H1 (cell line): ENCODE data around the gene NRP2. TPM values are rescaled to one million over a fixed set of nuclear protein-coding genes. Genes with fewer than 3 reads are reported as not detected.
A peak's percentile ranks its signal among the peaks of the same experiment; 100 is the strongest.

Experiments
- CHD2 ChIP-seq: IDR thresholded peaks from 2 replicates; pipeline ENCODE4 v1.6.1; 2012; ENCODE audit warnings: low read length, improper control_type of control experiment
- CREB1 ChIP-seq: IDR thresholded peaks from 2 replicates; pipeline ENCODE4 v1.6.1; 2012; ENCODE audit warnings: inconsistent platforms
- GABPA ChIP-seq: IDR thresholded peaks from 2 replicates; pipeline ENCODE4 v1.6.1; 2011; ENCODE audit warnings: mild to moderate bottlenecking, low read length, moderate library complexity, borderline replicate concordance; ENCODE audit not compliant: insufficient read depth
- HDAC6 ChIP-seq: IDR thresholded peaks from one replicate; pipeline ENCODE4 v1.7.1; 2012; ENCODE audit warnings: low read depth, mild to moderate bottlenecking, inconsistent platforms, low read length, moderate library complexity
- KDM4A ChIP-seq: IDR thresholded peaks from one replicate; pipeline ENCODE4 v1.7.1; 2012; ENCODE audit warnings: low read depth, mild to moderate bottlenecking, moderate library complexity, low read length, inconsistent platforms; ENCODE audit not compliant: severe bottlenecking
- NRF1 ChIP-seq: IDR thresholded peaks from 2 replicates; pipeline ENCODE4 v1.6.1; 2011; ENCODE audit warnings: mild to moderate bottlenecking, low read depth, low read length, improper control_type of control experiment
- POLR2A ChIP-seq, 2 experiments: IDR thresholded peaks; 1 replicate in 1 of 2; 2 replicates in 1 of 2; pipeline ENCODE4 v1.6.1; 2011; ENCODE audit warnings: low read depth in 2 of 2, low read length in 2 of 2, mild to moderate bottlenecking in 2 of 2; ENCODE audit errors: control extremely low read depth in 1 of 2
- POU5F1 ChIP-seq: IDR thresholded peaks from 2 replicates; pipeline ENCODE4 v1.6.1; 2011; ENCODE audit warnings: low read depth, mild to moderate bottlenecking, low read length, moderate library complexity
- RBBP5 ChIP-seq: IDR thresholded peaks from 2 replicates; pipeline ENCODE4 v1.7.1; 2012; ENCODE audit warnings: low read depth, mild to moderate bottlenecking, inconsistent platforms, low read length, moderate library complexity, borderline replicate concordance
- RFX5 ChIP-seq: IDR thresholded peaks from 2 replicates; pipeline ENCODE4 v1.6.1; 2011; ENCODE audit warnings: low read depth, low read length, improper control_type of control experiment, borderline replicate concordance
- RNF2 ChIP-seq: fragments of 200-900, 300-1000 bp; sonication (generic); IDR thresholded peaks from 2 replicates; pipeline ENCODE4 v1.7.1; 2016; ENCODE audit warnings: borderline replicate concordance, low read depth, mild to moderate bottlenecking, antibody characterized with exemption, low read length; ENCODE audit not compliant: poor library complexity, severe bottlenecking; ENCODE audit errors: missing control alignments
- SIN3A ChIP-seq, 2 experiments: IDR thresholded peaks in 1 of 2; conservative IDR thresholded peaks in 1 of 2; 2 replicates each; pipeline ENCODE4 v1.6.1; 2011 to 2012; ENCODE audit warnings: low read length in 2 of 2, improper control_type of control experiment in 1 of 2, low read depth in 1 of 2, mild to moderate bottlenecking in 1 of 2
- SIX5 ChIP-seq: IDR thresholded peaks from 2 replicates; pipeline ENCODE4 v1.6.1; 2011; ENCODE audit warnings: mild to moderate bottlenecking, low read depth, low read length
- SP1 ChIP-seq: IDR thresholded peaks from 2 replicates; pipeline ENCODE4 v1.6.1; 2011; ENCODE audit warnings: low read depth, low read length
- SP4 ChIP-seq: IDR thresholded peaks from 2 replicates; pipeline ENCODE4 v1.6.1; 2012; ENCODE audit warnings: low read length, inconsistent platforms
- polyA plus RNA-seq, 7 experiments: library from polyadenylated mRNA; depleted of rRNA in 3 of 7; stranded (reverse) in 5 of 7; unstranded in 2 of 7; fragments of >200 nt in 5 of 7; fragments of 200-250 nt in 2 of 7; gene quantifications; 1 replicate in 5 of 7; 2 replicates in 1 of 7; 4 replicates in 1 of 7; pipeline versions ENCODE4 v1.2.1 to v1.2.3, GENCODE V29; 2011 to 2013; ENCODE audit warnings: missing spikeins in 2 of 7, mixed read lengths in 2 of 7
- total RNA-seq: library from RNA; stranded (reverse); fragmentation: NEBNext Ultra II Directional; extraction: Animal tissue kit (Norgen Biotek cat#: 25700); gene quantifications from 2 replicates; pipeline ENCODE4 v1.2.1, GENCODE V29; 2021
- TF ChIP-seq, protein P1 (sequence below): IDR thresholded peaks from 2 replicates; pipeline ENCODE4 v1.6.1; 2012; ENCODE audit warnings: low read length, inconsistent platforms
- TF ChIP-seq, protein P2 (sequence below): IDR thresholded peaks from 2 replicates; pipeline ENCODE4 v1.6.1; 2011; ENCODE audit warnings: low read depth, mild to moderate bottlenecking, low read length; ENCODE audit not compliant: insufficient read depth
- TF ChIP-seq, protein P3 (sequence below): IDR thresholded peaks from 2 replicates; pipeline ENCODE4 v1.6.1; 2012; ENCODE audit warnings: inconsistent platforms
- TF ChIP-seq, protein P4 (sequence below), 3 experiments: IDR thresholded peaks; 1 replicate in 2 of 3; 2 replicates in 1 of 3; pipeline versions ENCODE4 v1.5.1 to v1.6.1; 2011; ENCODE audit warnings: low read length in 3 of 3, mild to moderate bottlenecking in 3 of 3, inconsistent platforms in 2 of 3, low read depth in 1 of 3, moderate library complexity in 1 of 3; ENCODE audit not compliant: insufficient read depth in 1 of 3; ENCODE audit errors: control extremely low read depth in 1 of 3

The NRP2 gene
- total and polyA plus RNA-seq, 2 of the 8 experiments (the other 6 are each of a cell fraction or from before 2014, with no cell fraction given) = 32.0 to 37.8 TPM

DNA sequence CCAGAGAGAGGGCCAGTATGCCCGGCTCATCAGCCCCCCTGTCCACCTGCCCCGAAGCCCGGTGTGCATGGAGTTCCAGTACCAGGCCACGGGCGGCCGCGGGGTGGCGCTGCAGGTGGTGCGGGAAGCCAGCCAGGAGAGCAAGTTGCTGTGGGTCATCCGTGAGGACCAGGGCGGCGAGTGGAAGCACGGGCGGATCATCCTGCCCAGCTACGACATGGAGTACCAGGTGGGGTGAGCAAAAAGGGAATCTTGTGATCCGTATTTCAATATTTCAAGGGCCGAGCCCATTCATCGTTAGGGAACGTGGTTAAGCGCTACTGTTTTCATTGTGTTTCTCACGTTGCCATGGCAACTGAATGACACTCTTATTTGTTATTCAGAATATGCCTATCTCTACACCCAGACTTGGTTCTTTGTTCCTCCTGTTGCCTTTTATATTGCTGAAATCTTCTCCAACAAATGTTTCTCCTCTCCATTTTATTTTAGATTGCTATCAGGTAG, 81.5 kb downstream of the NRP2 start (continued):
- peak; percentile 51 to 60; a peak in 1 of 4 replicates for TF ChIP-seq SIN3A (conservative IDR thresholded peaks at IDR 0.05 in 1 of 2, IDR thresholded peaks at IDR 0.05 in 1 of 2; ENCODE audit: low read depth in 1 of 2, low read length in 2 of 2)
- TF ChIP-seq, protein P1, sequence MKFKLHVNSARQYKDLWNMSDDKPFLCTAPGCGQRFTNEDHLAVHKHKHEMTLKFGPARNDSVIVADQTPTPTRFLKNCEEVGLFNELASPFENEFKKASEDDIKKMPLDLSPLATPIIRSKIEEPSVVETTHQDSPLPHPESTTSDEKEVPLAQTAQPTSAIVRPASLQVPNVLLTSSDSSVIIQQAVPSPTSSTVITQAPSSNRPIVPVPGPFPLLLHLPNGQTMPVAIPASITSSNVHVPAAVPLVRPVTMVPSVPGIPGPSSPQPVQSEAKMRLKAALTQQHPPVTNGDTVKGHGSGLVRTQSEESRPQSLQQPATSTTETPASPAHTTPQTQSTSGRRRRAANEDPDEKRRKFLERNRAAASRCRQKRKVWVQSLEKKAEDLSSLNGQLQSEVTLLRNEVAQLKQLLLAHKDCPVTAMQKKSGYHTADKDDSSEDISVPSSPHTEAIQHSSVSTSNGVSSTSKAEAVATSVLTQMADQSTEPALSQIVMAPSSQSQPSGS = peak; percentile 81
- TF ChIP-seq RBBP5 = no peak
- TF ChIP-seq CHD2 = no peak
- TF ChIP-seq SIX5 = no peak
- no peak for TF ChIP-seq RFX5
- no peak for TF ChIP-seq HDAC6
- no peak for TF ChIP-seq NRF1
- TF ChIP-seq CREB1 = peak; percentile 45; the same call in 1 of the 2 replicates
- TF ChIP-seq, protein P2, sequence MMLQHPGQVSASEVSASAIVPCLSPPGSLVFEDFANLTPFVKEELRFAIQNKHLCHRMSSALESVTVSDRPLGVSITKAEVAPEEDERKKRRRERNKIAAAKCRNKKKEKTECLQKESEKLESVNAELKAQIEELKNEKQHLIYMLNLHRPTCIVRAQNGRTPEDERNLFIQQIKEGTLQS = no peak
- TF ChIP-seq POU5F1 = peak; percentile 63
- peak; percentile 67 for TF ChIP-seq SP1
- TF ChIP-seq, protein P3, sequence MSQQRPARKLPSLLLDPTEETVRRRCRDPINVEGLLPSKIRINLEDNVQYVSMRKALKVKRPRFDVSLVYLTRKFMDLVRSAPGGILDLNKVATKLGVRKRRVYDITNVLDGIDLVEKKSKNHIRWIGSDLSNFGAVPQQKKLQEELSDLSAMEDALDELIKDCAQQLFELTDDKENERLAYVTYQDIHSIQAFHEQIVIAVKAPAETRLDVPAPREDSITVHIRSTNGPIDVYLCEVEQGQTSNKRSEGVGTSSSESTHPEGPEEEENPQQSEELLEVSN = no peak
- TF ChIP-seq, protein P4, sequence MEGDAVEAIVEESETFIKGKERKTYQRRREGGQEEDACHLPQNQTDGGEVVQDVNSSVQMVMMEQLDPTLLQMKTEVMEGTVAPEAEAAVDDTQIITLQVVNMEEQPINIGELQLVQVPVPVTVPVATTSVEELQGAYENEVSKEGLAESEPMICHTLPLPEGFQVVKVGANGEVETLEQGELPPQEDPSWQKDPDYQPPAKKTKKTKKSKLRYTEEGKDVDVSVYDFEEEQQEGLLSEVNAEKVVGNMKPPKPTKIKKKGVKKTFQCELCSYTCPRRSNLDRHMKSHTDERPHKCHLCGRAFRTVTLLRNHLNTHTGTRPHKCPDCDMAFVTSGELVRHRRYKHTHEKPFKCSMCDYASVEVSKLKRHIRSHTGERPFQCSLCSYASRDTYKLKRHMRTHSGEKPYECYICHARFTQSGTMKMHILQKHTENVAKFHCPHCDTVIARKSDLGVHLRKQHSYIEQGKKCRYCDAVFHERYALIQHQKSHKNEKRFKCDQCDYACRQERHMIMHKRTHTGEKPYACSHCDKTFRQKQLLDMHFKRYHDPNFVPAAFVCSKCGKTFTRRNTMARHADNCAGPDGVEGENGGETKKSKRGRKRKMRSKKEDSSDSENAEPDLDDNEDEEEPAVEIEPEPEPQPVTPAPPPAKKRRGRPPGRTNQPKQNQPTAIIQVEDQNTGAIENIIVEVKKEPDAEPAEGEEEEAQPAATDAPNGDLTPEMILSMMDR (IDR thresholded peaks at IDR 0.05; ENCODE audit: control extremely low read depth in 1 of 3, insufficient read depth in 1 of 3, low read depth in 1 of 3, low read length in 3 of 3) = peak; percentile 80 to 97 (median 91)
- TF ChIP-seq KDM4A = no peak
- TF ChIP-seq GABPA = no peak
- peak; percentile 81; the same call in 1 of the 2 replicates for TF ChIP-seq SP4
- peak; percentile 24 to 46; a peak in 2 of 3 replicates for TF ChIP-seq POLR2A (IDR thresholded peaks at IDR 0.05; ENCODE audit: control extremely low read depth in 1 of 2, low read depth in 2 of 2, low read length in 2 of 2)
- no peak for TF ChIP-seq RNF2
